Measurements from ENCODE around the gene GPC6.
"Not testable (repeated sequence)": the region's sequence is repeated elsewhere in the genome, so short reads cannot be mapped to it uniquely, and the experiment has no call there.

GPC6 gene

DNA sequence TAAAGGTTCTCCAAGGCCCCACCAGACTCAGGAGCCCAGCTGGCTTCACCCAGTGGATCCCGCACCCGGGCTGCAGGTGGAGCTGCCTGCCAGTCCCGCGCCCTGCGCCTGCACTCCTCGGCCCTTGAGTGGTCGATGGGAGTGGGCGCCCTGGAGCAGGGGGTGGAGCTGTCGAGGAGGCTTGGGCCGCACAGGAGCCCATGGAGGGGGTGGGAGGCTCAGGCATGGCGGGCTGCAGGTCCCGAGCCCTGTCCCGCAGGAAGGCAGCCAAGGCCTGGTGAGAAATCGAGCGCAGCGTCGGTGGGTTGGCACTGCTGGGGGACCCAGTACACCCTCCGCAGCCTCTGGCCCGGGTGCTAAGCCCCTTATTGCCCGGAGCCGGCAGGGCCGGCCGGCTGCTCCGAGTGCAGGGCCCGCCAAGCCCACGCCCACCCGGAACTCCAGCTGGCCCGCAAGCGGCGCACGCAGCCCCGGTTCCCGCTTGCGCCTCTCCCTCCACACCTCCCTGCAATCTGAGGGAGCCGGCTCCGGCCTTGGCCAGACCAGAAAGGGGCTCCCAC lies 228.1 kb downstream of the GPC6 start:
- not testable (repeated sequence) for DNase-seq

GRCh38 chr13:93455861-93456260 lies 229.3 kb downstream of the GPC6 start:
- DNase-seq: no peak

DNA sequence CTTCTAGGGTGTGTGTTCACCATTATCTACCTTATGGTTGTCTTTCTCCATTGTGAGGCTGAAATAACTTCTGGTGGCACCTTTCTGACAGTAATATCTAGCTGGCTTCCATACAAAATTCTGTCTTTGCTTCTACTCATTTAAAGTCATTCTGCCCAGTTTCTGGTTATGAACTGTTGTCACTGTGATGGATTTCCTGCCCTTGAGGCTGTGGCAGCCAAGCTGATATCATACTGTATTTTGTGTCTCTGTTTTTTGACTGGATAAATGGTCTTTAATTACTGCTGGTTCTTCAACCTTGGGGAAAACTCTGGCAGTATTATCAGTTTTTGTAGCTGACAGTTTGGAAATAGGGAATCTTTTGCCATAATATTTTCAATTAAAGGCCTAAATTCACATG lies 233.4 kb downstream of the GPC6 start:
- DNase-seq: no peak

GRCh38 chr13:93462151-93462550 lies 235.5 kb downstream of the GPC6 start:
- no peak for DNase-seq

GRCh38 chr13:93466502-93467036 lies 240.0 kb downstream of the GPC6 start:
- DNase-seq: no peak

- DNase-seq: no peak
These were observed 240.6 kb downstream of the GPC6 start for GRCh38 chr13:93467175-93467574.

DNA sequence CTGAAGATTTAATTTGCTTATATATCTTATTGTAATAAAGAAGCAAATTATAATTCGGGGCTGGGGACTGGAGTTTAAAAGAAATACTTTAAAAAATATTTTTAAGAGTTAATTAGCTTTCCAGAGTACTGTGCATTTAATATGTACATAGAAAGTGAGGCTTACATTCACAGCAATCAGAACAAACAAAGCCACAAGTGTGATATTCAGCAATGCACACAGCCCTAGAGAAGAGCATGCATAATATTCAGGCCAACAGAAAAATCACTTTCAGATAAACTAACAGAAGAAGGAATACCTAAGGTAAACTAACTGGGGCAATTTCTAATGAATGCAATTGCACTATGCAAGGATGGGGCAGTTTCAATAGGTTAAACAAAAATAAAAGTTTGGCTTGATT lies 241.8 kb downstream of the GPC6 start:
- no peak for DNase-seq

- DNase-seq: no peak
These were observed 245.7 kb downstream of the GPC6 start for GRCh38 chr13:93472296-93472695.

GRCh38 chr13:93472814-93473296 lies 246.2 kb downstream of the GPC6 start:
- no peak for DNase-seq

DNA sequence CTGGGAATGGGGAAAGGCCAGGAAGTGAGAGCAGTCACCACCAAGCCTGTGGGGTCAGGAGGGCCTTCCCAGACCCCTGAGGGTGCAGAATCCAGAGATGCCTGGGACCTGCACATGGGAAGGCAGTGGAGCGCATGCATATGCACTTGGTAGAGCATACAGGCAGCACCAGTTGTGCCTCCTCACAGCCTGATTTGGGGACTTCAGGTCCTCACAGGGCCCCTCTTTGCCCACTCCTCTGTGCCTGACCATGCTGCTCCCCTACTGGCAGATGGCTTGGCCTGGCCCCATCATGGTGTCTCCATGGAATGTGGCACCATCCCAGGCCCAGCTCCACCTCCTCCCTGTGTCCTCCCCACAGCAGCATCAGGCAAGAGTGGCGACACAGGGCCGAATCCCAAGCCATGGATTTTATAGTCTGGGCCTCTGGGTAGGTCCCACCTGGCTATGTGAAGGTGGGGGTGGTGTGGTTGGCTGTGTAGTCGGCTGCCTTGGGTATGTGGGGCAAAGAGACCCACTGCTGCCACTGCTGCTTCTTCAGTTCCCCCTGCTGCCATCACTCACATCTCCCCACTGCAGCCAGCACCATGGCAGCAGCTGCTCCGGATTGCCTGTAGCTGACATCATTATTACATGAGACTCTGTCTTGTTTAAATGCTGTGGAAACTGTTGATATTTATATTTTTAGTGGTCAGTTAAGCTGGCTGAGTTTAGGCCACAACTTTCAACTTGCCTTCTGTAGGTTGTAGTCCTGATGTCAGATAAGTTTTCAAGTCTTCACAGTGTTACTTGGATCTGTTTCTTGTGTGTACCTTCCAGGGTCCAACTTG lies 247.0 kb downstream of the GPC6 start:
- DNase-seq: no peak

- DNase-seq: no peak
These were observed 249.6 kb downstream of the GPC6 start for GRCh38 chr13:93476175-93476574.

DNA sequence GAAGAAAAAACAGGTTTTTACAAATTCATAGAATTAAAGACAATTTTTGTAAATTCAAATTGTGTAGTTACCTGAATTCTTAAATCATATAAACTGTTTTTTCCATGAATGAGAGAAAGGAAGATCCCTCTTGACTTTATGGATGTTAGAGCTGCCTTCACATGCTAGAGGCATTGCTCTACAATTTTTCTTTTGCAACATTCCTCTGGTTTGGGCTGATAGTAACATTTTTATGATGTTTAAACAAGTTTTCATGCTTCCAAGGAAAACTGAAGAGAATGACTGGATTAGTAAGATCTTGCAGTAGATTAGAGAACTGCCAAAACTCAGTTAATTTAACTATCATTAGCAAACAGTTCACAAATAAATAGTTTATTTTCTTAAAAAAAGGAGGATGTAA lies 250.6 kb downstream of the GPC6 start:
- no peak for DNase-seq

DNA sequence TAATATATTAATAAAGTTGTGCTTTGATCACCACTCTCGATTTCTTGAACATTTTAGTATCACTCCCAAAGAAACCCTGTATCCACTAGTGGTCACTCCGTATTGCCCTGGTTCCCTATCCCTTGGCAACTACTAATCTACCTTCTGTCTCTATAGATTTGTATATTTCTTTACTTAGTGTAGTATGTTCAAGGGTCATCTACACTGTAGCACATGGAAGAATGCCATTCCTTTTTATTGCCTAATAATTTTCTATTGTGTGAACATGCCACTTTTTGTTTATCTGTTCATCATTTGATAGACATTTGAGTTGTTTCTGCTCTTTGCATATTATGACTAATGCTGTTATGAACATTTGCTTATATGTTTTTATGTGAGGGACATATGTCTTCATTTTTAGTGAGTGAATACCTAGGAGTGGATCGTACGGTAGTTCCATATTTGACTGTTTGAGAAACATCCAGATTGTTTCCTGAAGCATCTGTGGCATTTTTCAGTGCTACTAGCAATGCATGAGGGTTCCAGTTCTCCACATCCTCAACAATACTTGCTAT lies 254.0 kb downstream of the GPC6 start:
- no peak for DNase-seq

DNA sequence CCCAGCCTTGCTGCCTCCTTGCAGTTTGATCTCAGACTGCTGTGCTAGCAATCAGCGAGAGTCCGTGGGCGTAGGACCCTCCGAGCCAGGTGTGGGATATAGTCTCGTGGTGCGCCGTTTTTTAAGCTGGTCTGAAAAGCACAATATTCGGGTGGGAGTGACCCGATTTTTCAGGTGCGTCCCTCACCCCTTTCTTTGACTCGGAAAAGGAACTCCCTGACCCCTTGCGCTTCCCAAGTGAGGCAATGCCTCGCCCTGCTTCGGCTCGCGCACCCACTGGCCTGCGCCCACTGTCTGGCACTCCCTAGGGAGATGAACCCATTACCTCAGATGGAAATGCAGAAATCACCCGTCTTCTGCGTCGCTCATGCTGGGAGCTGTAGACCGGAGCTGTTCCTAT lies 269.5 kb downstream of the GPC6 start:
- not testable (repeated sequence) for DNase-seq

- DNase-seq: no peak
These were observed 270.5 kb downstream of the GPC6 start for GRCh38 chr13:93496985-93497673.

DNA sequence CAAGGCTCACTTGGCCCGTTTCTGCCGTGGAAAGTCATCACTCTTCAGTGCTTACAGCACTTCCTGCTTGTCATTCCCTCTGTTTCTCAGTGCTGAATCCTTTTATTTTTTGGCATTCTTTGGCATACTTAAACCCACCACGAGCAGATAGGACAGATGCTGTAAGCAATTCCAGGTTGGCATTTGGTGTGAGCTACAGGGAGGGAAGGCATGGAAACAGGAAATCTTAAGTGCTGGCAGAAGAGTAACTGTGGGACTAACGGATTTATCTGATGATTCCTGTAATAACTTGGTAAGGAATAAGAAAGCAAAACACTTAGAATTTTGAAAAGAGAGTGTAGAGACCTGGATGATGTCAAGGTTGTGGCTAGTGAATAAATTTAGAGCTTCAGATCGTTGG lies 273.4 kb downstream of the GPC6 start:
- DNase-seq: no peak

DNA sequence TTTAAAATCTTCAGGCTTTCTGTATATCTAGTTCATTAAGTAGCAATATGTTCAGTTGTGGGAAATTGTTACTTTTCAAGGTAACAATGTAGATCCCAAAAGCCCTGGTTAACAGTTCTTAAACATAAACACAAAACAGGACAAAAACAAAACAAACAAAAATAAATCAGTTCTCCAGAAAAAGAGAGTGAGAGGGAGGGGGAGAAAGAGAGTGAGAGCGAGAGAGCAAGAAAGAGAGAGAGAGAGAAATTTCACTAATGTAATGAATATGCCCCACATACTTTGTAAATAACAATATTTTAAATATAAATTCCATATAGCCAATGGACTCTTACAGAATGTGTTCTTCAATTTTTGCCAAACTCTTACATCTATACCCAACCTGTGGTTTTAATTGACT lies 275.5 kb downstream of the GPC6 start:
- DNase-seq: no peak

- no peak for DNase-seq
These were observed 276.5 kb downstream of the GPC6 start for GRCh38 chr13:93502987-93503615.

DNA sequence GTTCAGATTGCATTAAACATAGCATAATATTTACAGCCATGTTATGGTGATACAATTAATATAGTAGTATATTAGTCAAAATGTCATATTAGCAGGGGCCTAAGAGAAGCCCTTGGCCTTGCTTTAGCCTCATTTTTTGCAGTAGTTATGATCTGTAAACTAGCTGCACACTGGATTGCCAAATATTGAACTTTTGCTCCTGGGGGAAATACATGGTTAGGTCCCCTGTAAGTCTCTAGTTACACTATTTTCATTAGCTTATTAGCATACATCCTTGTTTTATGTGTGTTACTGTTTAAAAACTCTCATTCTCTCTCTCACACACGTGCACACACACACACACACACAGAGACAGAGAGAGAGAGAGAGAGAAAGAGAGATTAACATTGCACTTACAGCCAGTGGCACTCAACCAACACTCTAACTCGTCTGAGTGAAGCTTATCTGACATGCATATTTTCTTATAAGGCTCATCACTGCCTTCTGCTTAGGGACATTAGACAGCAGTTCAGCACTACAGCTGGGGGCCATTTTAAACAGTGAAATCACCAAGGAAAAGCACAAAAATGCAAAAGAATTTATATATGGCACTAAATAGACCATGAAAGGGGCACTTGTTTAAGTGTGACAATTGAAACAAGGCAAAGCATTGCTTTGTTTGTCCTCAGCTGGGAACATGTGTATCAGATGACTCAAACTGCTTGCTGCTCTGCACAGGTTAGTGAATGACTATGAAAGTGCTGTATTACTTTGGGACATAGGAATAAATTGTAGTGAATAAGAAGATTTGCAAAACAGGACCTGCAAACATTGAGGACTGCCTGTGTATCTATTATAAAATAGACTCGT lies 278.7 kb downstream of the GPC6 start:
- peak; percentile 27 for DNase-seq

DNA sequence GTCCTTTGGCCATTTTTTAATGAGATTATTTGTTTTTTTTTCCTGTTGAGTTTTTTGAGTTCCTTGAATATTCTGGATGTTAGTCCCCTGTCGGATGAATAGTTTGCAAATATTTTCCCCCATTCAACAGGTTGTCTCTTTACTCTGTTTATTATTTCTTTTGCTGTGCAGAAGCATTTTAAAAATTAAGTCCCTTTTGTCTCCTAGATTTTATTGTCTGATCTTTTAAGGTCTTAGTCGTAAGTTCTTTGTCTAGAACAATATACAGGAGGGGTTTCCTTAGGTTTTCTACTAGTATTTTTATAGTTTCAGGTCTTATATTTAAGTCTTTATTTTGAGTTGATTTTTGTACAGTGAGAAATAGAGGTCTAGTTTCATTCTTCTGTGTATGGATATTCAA lies 284.4 kb downstream of the GPC6 start:
- DNase-seq: no peak

DNA sequence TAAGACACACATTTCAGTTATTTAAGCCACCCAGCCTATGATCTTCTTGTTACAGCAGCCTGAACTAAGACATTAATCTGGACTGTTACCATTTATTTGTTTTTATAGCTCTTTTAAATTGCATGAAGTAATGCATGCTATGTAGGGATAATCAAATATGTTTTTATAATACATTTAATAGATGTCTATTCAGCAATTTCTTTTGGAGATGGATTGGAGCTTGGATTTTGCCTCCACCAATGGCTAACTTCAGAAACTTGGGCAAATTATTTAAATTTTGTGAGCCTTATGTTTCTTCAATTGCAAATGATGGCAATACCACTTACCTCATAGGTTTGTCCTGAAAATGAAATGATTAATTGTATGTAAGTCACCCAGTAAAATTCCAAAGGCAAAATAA lies 288.7 kb downstream of the GPC6 start:
- DNase-seq: no peak

DNA sequence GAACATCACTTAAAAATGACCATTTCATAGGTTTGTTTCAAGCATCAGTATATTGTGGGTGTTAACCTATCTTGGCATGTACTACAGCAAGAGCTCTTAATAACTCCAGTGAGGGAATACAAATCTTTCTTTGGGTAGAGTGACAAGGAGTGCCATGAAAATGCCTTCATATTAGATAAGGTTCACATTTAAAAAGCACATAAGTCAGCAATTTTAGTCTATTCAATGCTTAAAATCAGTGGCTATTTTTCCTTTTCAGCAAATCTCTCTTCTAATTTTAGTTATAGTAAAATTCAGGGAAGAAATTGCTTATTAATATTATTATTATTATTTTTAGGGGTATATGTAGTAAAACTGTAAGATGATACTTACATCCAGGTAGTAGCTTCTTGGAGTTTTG lies 291.1 kb downstream of the GPC6 start:
- DNase-seq: no peak

Measured in NCI-H526 treated with DMSO at 0.1 percent for 48 hours (cell line).